CD8-positive, alpha-beta memory T cell (primary cell): ENCODE results near the gene TUBA1C. TPM values are rescaled to one million over a fixed set of nuclear protein-coding genes. Genes with fewer than 3 reads are reported as not detected.

Source experiments
- CTCF ChIA-PET: fragments of 350-600 bp; sonication (Branson Sonifier 250); formaldehyde crosslinking; loops from one replicate; lab custom pipeline; 2021; ENCODE audit warnings: antibody characterized with exemption; lab: Charles Lee
- POLR2A ChIA-PET: fragments of 350-600 bp; sonication (Branson Sonifier 250); formaldehyde crosslinking; loops from one replicate; lab custom pipeline; 2021; ENCODE audit warnings: antibody characterized with exemption; lab: Charles Lee
- DNase-seq, 5 donors: peaks; one replicate each; pipeline versions ENCODE4 v3.0.0 to v3.0.0-alpha.2; 2020 to 2022; ENCODE audit warnings: mixed read lengths in 1 of 5
- H3K27ac ChIP-seq: one replicate; pipeline ENCODE4 v1.7.0; 2013; ENCODE audit warnings: low read depth, mild to moderate bottlenecking, low read length, moderate library complexity
- H3K27me3 ChIP-seq: 2 replicates; pipeline ENCODE4 v1.7.0; 2013; ENCODE audit warnings: low read length, mild to moderate bottlenecking; ENCODE audit not compliant: insufficient read depth, poor library complexity, severe bottlenecking
- H3K36me3 ChIP-seq: 2 replicates; pipeline ENCODE4 v1.7.0; 2013; ENCODE audit warnings: mild to moderate bottlenecking, low read length, moderate library complexity; ENCODE audit not compliant: insufficient read depth
- H3K4me1 ChIP-seq: 2 replicates; pipeline ENCODE4 v1.7.0; 2013; ENCODE audit warnings: mild to moderate bottlenecking, low read length, moderate library complexity; ENCODE audit not compliant: insufficient read depth
- H3K4me3 ChIP-seq: 2 replicates; pipeline ENCODE4 v1.7.0; 2013; ENCODE audit warnings: mild to moderate bottlenecking, low read length
- H3K9me3 ChIP-seq: 2 replicates; pipeline ENCODE4 v1.7.0; 2013; ENCODE audit warnings: mild to moderate bottlenecking, low read length
- H3K27ac Mint-ChIP-seq, 8 donors: one replicate each; pipeline ENCODE4 v1.8.0; 2020 to 2021; ENCODE audit warnings: mixed read lengths in 8 of 8, mild to moderate bottlenecking in 6 of 8, inconsistent platforms in 3 of 8, moderate library complexity in 3 of 8
- H3K27me3 Mint-ChIP-seq, 2 donors: one replicate each; pipeline ENCODE4 v1.8.0; 2020 to 2021; ENCODE audit warnings: mixed read lengths in 2 of 2, mild to moderate bottlenecking in 1 of 2, moderate library complexity in 1 of 2
- H3K36me3 Mint-ChIP-seq, 3 donors: one replicate each; pipeline ENCODE4 v1.8.0; 2020 to 2021; ENCODE audit warnings: mixed read lengths in 3 of 3, inconsistent platforms in 1 of 3, mild to moderate bottlenecking in 1 of 3
- H3K4me1 Mint-ChIP-seq, 3 donors: one replicate each; pipeline ENCODE4 v1.8.0; 2020 to 2021; ENCODE audit warnings: mixed read lengths in 3 of 3, inconsistent platforms in 1 of 3, mild to moderate bottlenecking in 1 of 3
- H3K4me3 Mint-ChIP-seq, 7 donors: one replicate each; pipeline ENCODE4 v1.8.0; 2020 to 2021; ENCODE audit warnings: mixed read lengths in 7 of 7, mild to moderate bottlenecking in 6 of 7, moderate library complexity in 4 of 7, inconsistent platforms in 2 of 7
- H3K9me3 Mint-ChIP-seq, 5 donors: one replicate each; pipeline ENCODE4 v1.8.0; 2020 to 2022; ENCODE audit warnings: mixed read lengths in 5 of 5, mild to moderate bottlenecking in 3 of 5, moderate library complexity in 2 of 5, inconsistent platforms in 1 of 5
- polyA plus RNA-seq: library from polyadenylated mRNA; unstranded; fragments of 300-500 nt; fragmentation: Illumina TruSeq; gene quantifications from one replicate; pipeline ENCODE4 v1.2.3, GENCODE V29; 2021
- total RNA-seq, 2 experiments: library from RNA; stranded (reverse); gene quantifications; one replicate each; pipeline ENCODE4 v1.2.3, GENCODE V29; 2021

Gene TUBA1C
- total and polyA plus RNA-seq, 3 experiments from 2014 or later = 49.5 to 356 (median 351) TPM

GRCh38 chr12:49288922-49289555 is 24.2 kb downstream of the TUBA1C start:
- Mint-ChIP-seq H3K4me3 (no peak overlapping the region), H3K36me3 (no peaks in the 10 kb centered on the region), H3K9me3 (no peaks in the 10 kb centered on the region), H3K27me3 (peaks cover 16 to 47% of the 10 kb centered on the region in 2 donors), H3K4me1 (no peaks in the 10 kb centered on the region), H3K27ac (no peak overlapping the region)
- ChIA-PET CTCF (interaction anchor here (0.7 to 12.3 kb wide), 20 partner anchors 10 to 265 kb away, joined by 3 to 109 read pairs (median 6); partner anchors contain the start of genes C1QL4, DNAJC22 and TROAP), POLR2A (interaction anchor here (1.0 to 1.4 kb wide), 2 partner anchors 23 to 58 kb away, joined by 3 read pairs; partner anchors contain the start of gene DNAJC22)
- no peaks in the 10 kb centered on the region for H3K4me1 ChIP-seq
- H3K27ac ChIP-seq = no peak overlapping the region
- no peaks in the 10 kb centered on the region for H3K9me3 ChIP-seq
- no peak for DNase-seq
- H3K27me3 ChIP-seq = peaks cover 8% of the 10 kb centered on the region
- no peak overlapping the region for H3K4me3 ChIP-seq
- no peaks in the 10 kb centered on the region for H3K36me3 ChIP-seq

- DNase-seq = no peak
- no peak overlapping the region for H3K27ac Mint-ChIP-seq
- H3K27me3 Mint-ChIP-seq = peaks cover 26 to 58% of the 10 kb centered on the region in 2 donors
- CTCF ChIA-PET = interaction anchor here (1.4 to 12.3 kb wide), 6 partner anchors 39 to 65 kb away, joined by 3 to 109 read pairs (median 28); partner anchors contain the start of genes C1QL4 and DNAJC22
- no peaks in the 10 kb centered on the region for H3K36me3 Mint-ChIP-seq
- Histone ChIP-seq H3K36me3 (no peaks in the 10 kb centered on the region), H3K27me3 (peaks cover 37% of the 10 kb centered on the region), H3K9me3 (no peaks in the 10 kb centered on the region), H3K4me3 (no peak overlapping the region), H3K27ac (no peak overlapping the region), H3K4me1 (peaks cover 13% of the 10 kb centered on the region)
- POLR2A ChIA-PET = interaction anchor here (0.6 kb wide), 1 partner anchor 59 kb away, joined by 4 read pairs; no protein-coding TSS in a partner anchor
- no peaks in the 10 kb centered on the region for H3K9me3 Mint-ChIP-seq
- H3K4me3 Mint-ChIP-seq = no peak overlapping the region
- H3K4me1 Mint-ChIP-seq = peaks cover 10 to 16% (median 10%) of the 10 kb centered on the region in 3 donors
These were observed 27.8 kb downstream of the TUBA1C start for GRCh38 chr12:49292729-49293055.

GRCh38 chr12:49293056-49293956 is 28.4 kb downstream of the TUBA1C start:
- Histone ChIP-seq H3K4me3 (no peak overlapping the region), H3K36me3 (no peaks in the 10 kb centered on the region), H3K27me3 (peaks cover 39% of the 10 kb centered on the region), H3K27ac (no peak overlapping the region), H3K9me3 (no peaks in the 10 kb centered on the region), H3K4me1 (peaks cover 13% of the 10 kb centered on the region)
- H3K4me1 Mint-ChIP-seq = peaks cover 10 to 22% (median 13%) of the 10 kb centered on the region in 3 donors
- no peak overlapping the region for H3K4me3 Mint-ChIP-seq
- POLR2A ChIA-PET = interaction anchor here (0.6 kb wide), 1 partner anchor 58 kb away, joined by 4 read pairs; no protein-coding TSS in a partner anchor
- CTCF ChIA-PET = interaction anchor here (1.3 to 12.3 kb wide), 7 partner anchors 38 to 64 kb away, joined by 3 to 109 read pairs (median 26); partner anchors contain the start of genes C1QL4 and DNAJC22
- no peaks in the 10 kb centered on the region for H3K9me3 Mint-ChIP-seq
- H3K27me3 Mint-ChIP-seq = peaks cover 28 to 58% of the 10 kb centered on the region in 2 donors
- no peak for DNase-seq
- H3K27ac Mint-ChIP-seq = no peak overlapping the region
- H3K36me3 Mint-ChIP-seq = no peaks in the 10 kb centered on the region

- Mint-ChIP-seq H3K27me3 (peaks cover 33 to 58% of the 10 kb centered on the region in 2 donors), H3K4me3 (no peak overlapping the region), H3K4me1 (peaks cover 10 to 28% (median 14%) of the 10 kb centered on the region in 3 donors), H3K27ac (no peak overlapping the region), H3K36me3 (no peaks in the 10 kb centered on the region), H3K9me3 (no peaks in the 10 kb centered on the region)
- no peak for DNase-seq
- Histone ChIP-seq H3K27me3 (peaks cover 39% of the 10 kb centered on the region), H3K4me1 (peaks cover 13% of the 10 kb centered on the region), H3K36me3 (no peaks in the 10 kb centered on the region), H3K9me3 (no peaks in the 10 kb centered on the region), H3K4me3 (no peak overlapping the region), H3K27ac (no peak overlapping the region)
- ChIA-PET CTCF (interaction anchor here (0.9 to 12.3 kb wide), 9 partner anchors 10 to 72 kb away, joined by 3 to 109 read pairs (median 7); partner anchors contain the start of genes C1QL4 and DNAJC22), POLR2A (interaction anchor here (0.6 kb wide), 1 partner anchor 557 kb away, joined by 3 read pairs; no protein-coding TSS in a partner anchor)
These were observed 29.4 kb downstream of the TUBA1C start for GRCh38 chr12:49294086-49294803.

GRCh38 chr12:49294804-49295081 is 29.9 kb downstream of the TUBA1C start:
- POLR2A ChIA-PET = interaction anchor here (0.6 kb wide), 1 partner anchor 558 kb away, joined by 3 read pairs; no protein-coding TSS in a partner anchor
- H3K27ac Mint-ChIP-seq = no peak overlapping the region
- no peak overlapping the region for H3K4me3 Mint-ChIP-seq

GRCh38 chr12:49295082-49295936 is 30.4 kb downstream of the TUBA1C start, which contains the start of gene PRPH:
PRPH (plus strand) TSS chr12:49295147; CDS start chr12:49295201, 54 bp downstream.
- ChIA-PET CTCF (interaction anchor here (0.7 to 12.3 kb wide), 11 partner anchors 11 to 218 kb away, joined by 3 to 109 read pairs (median 4); partner anchors contain the start of genes C1QL4, DNAJC22 and TROAP), POLR2A (no interaction called here)
- peaks cover 10 to 28% (median 14%) of the 10 kb centered on the region in 3 donors for H3K4me1 Mint-ChIP-seq
- H3K27ac ChIP-seq = no peak within 1 kb of the TSS
- peaks cover 39% of the 10 kb centered on the region for H3K27me3 ChIP-seq
- no peak within 1 kb of the TSS for H3K4me3 Mint-ChIP-seq
- H3K27me3 Mint-ChIP-seq = peaks cover 35 to 58% of the 10 kb centered on the region in 2 donors
- no peak within 1 kb of the TSS for H3K27ac Mint-ChIP-seq
- no peaks in the 10 kb centered on the region for H3K9me3 Mint-ChIP-seq
- H3K4me1 ChIP-seq = peaks cover 13% of the 10 kb centered on the region
- no peak for DNase-seq
- no peaks in the 10 kb centered on the region for H3K9me3 ChIP-seq
- no peak within 1 kb of the TSS for H3K4me3 ChIP-seq
- H3K36me3 Mint-ChIP-seq = no peaks in the 10 kb centered on the region
- no peaks in the 10 kb centered on the region for H3K36me3 ChIP-seq

More at GRCh38 chr12:49294804-49295081, 29.9 kb downstream of the TUBA1C start:
- Histone ChIP-seq H3K36me3 (no peaks in the 10 kb centered on the region), H3K4me1 (peaks cover 13% of the 10 kb centered on the region), H3K27ac (no peak overlapping the region), H3K27me3 (peaks cover 39% of the 10 kb centered on the region), H3K4me3 (no peak overlapping the region), H3K9me3 (no peaks in the 10 kb centered on the region)
- CTCF ChIA-PET = interaction anchor here (0.7 to 12.3 kb wide), 11 partner anchors 10 to 219 kb away, joined by 3 to 109 read pairs (median 4); partner anchors contain the start of genes C1QL4, DNAJC22 and TROAP
- Mint-ChIP-seq H3K9me3 (no peaks in the 10 kb centered on the region), H3K4me1 (peaks cover 10 to 28% (median 14%) of the 10 kb centered on the region in 3 donors), H3K36me3 (no peaks in the 10 kb centered on the region), H3K27me3 (peaks cover 35 to 58% of the 10 kb centered on the region in 2 donors)
- DNase-seq = no peak
